GM19193 (cell line): ENCODE measurements around the gene KAZN.

Experiments
- POLR2A ChIP-seq: IDR thresholded peaks from 4 replicates; pipeline ENCODE4 v1.6.1; 2011; ENCODE audit not compliant: insufficient read depth, insufficient read length; ENCODE audit errors: extremely low read depth

The KAZN gene

GRCh38 chr1:14989931-14990728, 391.6 kb downstream of the KAZN start:
- TF ChIP-seq POLR2A: no peak

- no peak for TF ChIP-seq POLR2A
Measured at GRCh38 chr1:14993414-14993813, 394.9 kb downstream of the KAZN start.

GRCh38 chr1:14994148-14994547, 395.7 kb downstream of the KAZN start:
- TF ChIP-seq POLR2A: no peak

GRCh38 chr1:14994841-14995437, 396.5 kb downstream of the KAZN start:
- no peak for TF ChIP-seq POLR2A

- no peak for TF ChIP-seq POLR2A
Measured at GRCh38 chr1:14996133-14997050, 397.9 kb downstream of the KAZN start.

GRCh38 chr1:14997646-14998276, 399.3 kb downstream of the KAZN start:
- no peak for TF ChIP-seq POLR2A

GRCh38 chr1:14999441-14999840, 401.0 kb downstream of the KAZN start:
- no peak for TF ChIP-seq POLR2A

GRCh38 chr1:15000030-15000429, 401.5 kb downstream of the KAZN start:
- TF ChIP-seq POLR2A: no peak

- TF ChIP-seq POLR2A: no peak
Measured at GRCh38 chr1:15000671-15001070, 402.2 kb downstream of the KAZN start.

GRCh38 chr1:15001317-15001915, 402.9 kb downstream of the KAZN start:
- TF ChIP-seq POLR2A: no peak

- no peak for TF ChIP-seq POLR2A
Measured at GRCh38 chr1:15002325-15002724, 403.8 kb downstream of the KAZN start.

GRCh38 chr1:15004396-15004795, 405.9 kb downstream of the KAZN start:
- TF ChIP-seq POLR2A: no peak

- TF ChIP-seq POLR2A: no peak
Measured at GRCh38 chr1:15005116-15005515, 406.6 kb downstream of the KAZN start.

GRCh38 chr1:15007368-15007767, 408.9 kb downstream of the KAZN start:
- TF ChIP-seq POLR2A: no peak
